ENCODE data around the gene TMOD1. TPM values are rescaled to one million over a fixed set of nuclear protein-coding genes. Genes with fewer than 3 reads are reported as not detected.

Gene TMOD1
- total and polyA plus RNA-seq, 10 of the 15 experiments (the other 5 are each of a cell fraction or from before 2014, with no cell fraction given): 4.0 to 44.1 (median 15.4) TPM

DNA sequence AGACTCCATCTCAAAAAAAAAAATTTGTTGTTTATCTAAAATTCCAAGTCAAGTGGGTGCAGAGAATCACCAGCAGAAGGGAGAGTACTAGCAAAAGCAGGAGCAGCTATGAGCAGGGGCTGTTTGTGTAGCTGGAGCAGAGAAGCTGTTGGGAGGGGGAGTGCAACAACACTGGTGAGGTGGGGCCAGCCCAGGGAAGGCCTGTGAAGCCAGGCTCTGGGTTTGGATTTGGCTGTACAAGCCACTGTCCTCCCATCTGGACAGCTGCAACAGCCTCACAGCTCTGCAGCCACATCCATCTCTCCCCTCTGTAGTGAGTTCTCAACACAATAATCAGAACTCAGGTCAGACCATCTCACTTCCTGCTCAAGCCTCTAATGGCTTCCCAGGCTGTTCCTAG, 59.4 kb downstream of the TMOD1 start (continued):
- TF ChIP-seq, protein P1, sequence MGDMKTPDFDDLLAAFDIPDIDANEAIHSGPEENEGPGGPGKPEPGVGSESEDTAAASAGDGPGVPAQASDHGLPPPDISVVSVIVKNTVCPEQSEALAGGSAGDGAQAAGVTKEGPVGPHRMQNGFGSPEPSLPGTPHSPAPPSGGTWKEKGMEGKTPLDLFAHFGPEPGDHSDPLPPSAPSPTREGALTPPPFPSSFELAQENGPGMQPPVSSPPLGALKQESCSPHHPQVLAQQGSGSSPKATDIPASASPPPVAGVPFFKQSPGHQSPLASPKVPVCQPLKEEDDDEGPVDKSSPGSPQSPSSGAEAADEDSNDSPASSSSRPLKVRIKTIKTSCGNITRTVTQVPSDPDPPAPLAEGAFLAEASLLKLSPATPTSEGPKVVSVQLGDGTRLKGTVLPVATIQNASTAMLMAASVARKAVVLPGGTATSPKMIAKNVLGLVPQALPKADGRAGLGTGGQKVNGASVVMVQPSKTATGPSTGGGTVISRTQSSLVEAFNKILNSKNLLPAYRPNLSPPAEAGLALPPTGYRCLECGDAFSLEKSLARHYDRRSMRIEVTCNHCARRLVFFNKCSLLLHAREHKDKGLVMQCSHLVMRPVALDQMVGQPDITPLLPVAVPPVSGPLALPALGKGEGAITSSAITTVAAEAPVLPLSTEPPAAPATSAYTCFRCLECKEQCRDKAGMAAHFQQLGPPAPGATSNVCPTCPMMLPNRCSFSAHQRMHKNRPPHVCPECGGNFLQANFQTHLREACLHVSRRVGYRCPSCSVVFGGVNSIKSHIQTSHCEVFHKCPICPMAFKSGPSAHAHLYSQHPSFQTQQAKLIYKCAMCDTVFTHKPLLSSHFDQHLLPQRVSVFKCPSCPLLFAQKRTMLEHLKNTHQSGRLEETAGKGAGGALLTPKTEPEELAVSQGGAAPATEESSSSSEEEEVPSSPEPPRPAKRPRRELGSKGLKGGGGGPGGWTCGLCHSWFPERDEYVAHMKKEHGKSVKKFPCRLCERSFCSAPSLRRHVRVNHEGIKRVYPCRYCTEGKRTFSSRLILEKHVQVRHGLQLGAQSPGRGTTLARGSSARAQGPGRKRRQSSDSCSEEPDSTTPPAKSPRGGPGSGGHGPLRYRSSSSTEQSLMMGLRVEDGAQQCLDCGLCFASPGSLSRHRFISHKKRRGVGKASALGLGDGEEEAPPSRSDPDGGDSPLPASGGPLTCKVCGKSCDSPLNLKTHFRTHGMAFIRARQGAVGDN (IDR thresholded peaks at IDR 0.05): no peak
- no peak for TF ChIP-seq TCF12 (IDR thresholded peaks at IDR 0.05; ENCODE audit: low read depth, low read length)
- TF ChIP-seq SUZ12 (IDR thresholded peaks at IDR 0.05; ENCODE audit: unreplicated experiment): no peak

DNA sequence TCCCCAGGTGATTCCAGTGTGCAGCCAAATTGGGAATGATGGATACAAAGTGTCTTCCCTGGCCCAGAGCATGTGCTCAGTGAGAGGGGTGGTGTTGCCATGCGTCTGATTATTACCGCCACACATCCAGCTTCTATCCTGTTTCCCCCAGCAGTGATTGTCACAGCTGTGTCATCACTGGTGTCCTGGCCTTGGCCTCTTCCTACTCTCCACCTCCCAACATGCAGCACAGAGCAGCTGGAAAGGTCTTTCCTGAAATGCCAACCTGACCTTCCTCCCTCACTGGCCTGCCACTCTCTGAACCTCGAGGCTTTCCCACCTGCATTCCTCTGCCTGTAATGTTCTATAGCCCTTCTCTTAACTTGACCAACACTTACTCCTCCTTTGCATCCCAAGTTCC, 60.0 kb downstream of the TMOD1 start:
- CTCF ChIA-PET: interaction anchor here (1.2 to 5.5 kb wide), 5 partner anchors 8 to 92 kb away, joined by 4 to 40 read pairs (median 7); partner anchors contain the start of gene TMOD1
- SMC1A ChIA-PET (ENCODE audit: uncharacterized antibody, unreplicated experiment): interaction anchor here (0.9 to 6.0 kb wide), 5 partner anchors 9 to 92 kb away, joined by 3 to 80 read pairs (median 8); partner anchors contain the start of gene TMOD1
- Histone ChIP-seq H3K36me3 (ENCODE audit: control insufficient read depth in 2 of 2, insufficient read depth in 2 of 2, low read length in 1 of 2) (peaks cover 1 to 2% of the 10 kb centered on the region in 2 experiments; a peak in 3 of 4 replicates), H2AFZ (ENCODE audit: control insufficient read depth, low read depth, low read length) (no peak overlapping the region), H3K79me2 (ENCODE audit: control insufficient read depth, insufficient read depth, low read length) (no peaks in the 10 kb centered on the region; the same call in 1 of the 2 replicates), H3K9me3 (replicated peaks; ENCODE audit: control insufficient read depth, insufficient read depth, low read length) (no peaks in the 10 kb centered on the region), H4K20me1 (ENCODE audit: control insufficient read depth, insufficient read depth) (no peaks in the 10 kb centered on the region), H3K9ac (ENCODE audit: control insufficient read depth, insufficient read depth, low read length) (no peak overlapping the region), H3K27me3 (replicated peaks in 1 of 2; ENCODE audit: control insufficient read depth in 2 of 2, insufficient read depth in 2 of 2, low read length in 1 of 2) (no peaks in the 10 kb centered on the region), H3K4me2 (ENCODE audit: control insufficient read depth, insufficient read depth) (no peak overlapping the region), H3K4me1 (ENCODE audit: control insufficient read depth, insufficient read depth, low read length) (peaks cover 35% of the 10 kb centered on the region), H3K4me3 (no peak overlapping the region), H3K27ac (ENCODE audit: control insufficient read depth, insufficient read depth) (no peak overlapping the region)
- BruUV-seq (replicated peaks): no TSS peak
- RAD21 ChIA-PET (ENCODE audit: unreplicated experiment): interaction anchor here (2.0 to 3.3 kb wide), 3 partner anchors 37 to 93 kb away, joined by 10 to 31 read pairs (median 10); partner anchors contain the start of gene TMOD1
- in situ Hi-C loops (cut with MboI): no loop called here
- DNase-seq (ENCODE audit: low read depth, low spot score): no peak
- intact Hi-C loops (cut with micrococcal nuclease; ENCODE audit: unreplicated experiment): no loop called here
- no peak for FAIRE-seq
- WGBS (ENCODE audit: insufficient coverage, insufficient replicate concordance, low lambda C conversion rate, missing lambda C conversion rate): 77% methylated on average over 3 of the region's 3 CpGs
- POLR2A ChIA-PET: interaction anchor here (1.1 to 4.2 kb wide), 3 partner anchors 51 to 71 kb away, joined by 3 to 30 read pairs (median 3); partner anchors contain the start of gene TMOD1
- no peak for ATAC-seq
- TF ChIP-seq PRDM15 (CRISPR knock-in tag; IDR thresholded peaks at IDR 0.05): no peak
- TF ChIP-seq POLR2A (IDR thresholded peaks at IDR 0.05; ENCODE audit: low read depth, low read length): no peak
- no peak for TF ChIP-seq IKZF2 (IDR thresholded peaks at IDR 0.05)
- TF ChIP-seq, protein P2, sequence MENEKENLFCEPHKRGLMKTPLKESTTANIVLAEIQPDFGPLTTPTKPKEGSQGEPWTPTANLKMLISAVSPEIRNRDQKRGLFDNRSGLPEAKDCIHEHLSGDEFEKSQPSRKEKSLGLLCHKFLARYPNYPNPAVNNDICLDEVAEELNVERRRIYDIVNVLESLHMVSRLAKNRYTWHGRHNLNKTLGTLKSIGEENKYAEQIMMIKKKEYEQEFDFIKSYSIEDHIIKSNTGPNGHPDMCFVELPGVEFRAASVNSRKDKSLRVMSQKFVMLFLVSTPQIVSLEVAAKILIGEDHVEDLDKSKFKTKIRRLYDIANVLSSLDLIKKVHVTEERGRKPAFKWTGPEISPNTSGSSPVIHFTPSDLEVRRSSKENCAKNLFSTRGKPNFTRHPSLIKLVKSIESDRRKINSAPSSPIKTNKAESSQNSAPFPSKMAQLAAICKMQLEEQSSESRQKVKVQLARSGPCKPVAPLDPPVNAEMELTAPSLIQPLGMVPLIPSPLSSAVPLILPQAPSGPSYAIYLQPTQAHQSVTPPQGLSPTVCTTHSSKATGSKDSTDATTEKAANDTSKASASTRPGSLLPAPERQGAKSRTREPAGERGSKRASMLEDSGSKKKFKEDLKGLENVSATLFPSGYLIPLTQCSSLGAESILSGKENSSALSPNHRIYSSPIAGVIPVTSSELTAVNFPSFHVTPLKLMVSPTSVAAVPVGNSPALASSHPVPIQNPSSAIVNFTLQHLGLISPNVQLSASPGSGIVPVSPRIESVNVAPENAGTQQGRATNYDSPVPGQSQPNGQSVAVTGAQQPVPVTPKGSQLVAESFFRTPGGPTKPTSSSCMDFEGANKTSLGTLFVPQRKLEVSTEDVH (IDR thresholded peaks at IDR 0.05; ENCODE audit: low read depth, partially characterized antibody): no peak
- no peak for TF ChIP-seq CBFB (IDR thresholded peaks at IDR 0.05; ENCODE audit: low read depth)
- TF ChIP-seq ZSCAN29 (IDR thresholded peaks at IDR 0.05): no peak
- TF ChIP-seq BMI1 (IDR thresholded peaks at IDR 0.05; ENCODE audit: borderline replicate concordance): no peak
- TF ChIP-seq SMAD1 (IDR thresholded peaks at IDR 0.05; ENCODE audit: low read depth, partially characterized antibody): no peak
- no peak for TF ChIP-seq ZNF24 (IDR thresholded peaks at IDR 0.05)
- no peak for TF ChIP-seq SIX5 (IDR thresholded peaks at IDR 0.05; ENCODE audit: low read depth, low read length, severe bottlenecking)
